Transverse colon (tissue), 3 donors: ENCODE results near the gene C2CD4C.

Source experiments
- CTCF ChIP-seq, 5 experiments: fragments of 200-600 bp in 3 of 5; fragments of 450-650 bp in 2 of 5; sonication (generic) in 3 of 5; IDR thresholded peaks; 1 replicate in 2 of 5; 2 replicates in 3 of 5; pipeline ENCODE4 v1.5.1; 2016 to 2017; ENCODE audit warnings: antibody characterized with exemption in 5 of 5, inconsistent platforms in 3 of 5, mild to moderate bottlenecking in 2 of 5, moderate library complexity in 1 of 5
- POLR2A ChIP-seq: fragments of 450-650 bp; IDR thresholded peaks from one replicate; pipeline ENCODE4 v1.6.1; 2016; ENCODE audit warnings: antibody characterized with exemption, mild to moderate bottlenecking, moderate library complexity

- TF ChIP-seq CTCF (IDR thresholded peaks at IDR 0.05) (no peak), POLR2A (no peak)
Observed at GRCh38 chr19:419721-420515, 11.0 kb upstream of the C2CD4C start.
